ENCODE data around the gene DGKQ.

DGKQ gene

GRCh38 chr4:1017211-1017610 is 43.8 kb upstream of the DGKQ start:
- no peak for ATAC-seq
- TF ChIP-seq PATZ1 (CRISPR knock-in tag; IDR thresholded peaks at IDR 0.05; ENCODE audit: borderline replicate concordance), result no peak
- no peak for TF ChIP-seq ESRRG (CRISPR knock-in tag; IDR thresholded peaks at IDR 0.05)
- TF ChIP-seq ZNF8 (CRISPR knock-in tag; IDR thresholded peaks at IDR 0.05), result no peak
- no peak for TF ChIP-seq TOX (CRISPR knock-in tag; IDR thresholded peaks at IDR 0.05; ENCODE audit: borderline replicate concordance)
- no peak for TF ChIP-seq PPARA (CRISPR knock-in tag; IDR thresholded peaks at IDR 0.05; ENCODE audit: borderline replicate concordance)
- TF ChIP-seq SNAI2 (CRISPR knock-in tag; IDR thresholded peaks at IDR 0.05), result no peak
- TF ChIP-seq ISL1 (CRISPR knock-in tag; IDR thresholded peaks at IDR 0.05), result no peak
- no peak for TF ChIP-seq CREB5 (CRISPR knock-in tag; IDR thresholded peaks at IDR 0.05; ENCODE audit: low read depth)
- no peak for TF ChIP-seq ZFP30 (CRISPR knock-in tag; IDR thresholded peaks at IDR 0.05)
- TF ChIP-seq ZNF70 (CRISPR knock-in tag; IDR thresholded peaks at IDR 0.05), result no peak
- TF ChIP-seq, protein P1, sequence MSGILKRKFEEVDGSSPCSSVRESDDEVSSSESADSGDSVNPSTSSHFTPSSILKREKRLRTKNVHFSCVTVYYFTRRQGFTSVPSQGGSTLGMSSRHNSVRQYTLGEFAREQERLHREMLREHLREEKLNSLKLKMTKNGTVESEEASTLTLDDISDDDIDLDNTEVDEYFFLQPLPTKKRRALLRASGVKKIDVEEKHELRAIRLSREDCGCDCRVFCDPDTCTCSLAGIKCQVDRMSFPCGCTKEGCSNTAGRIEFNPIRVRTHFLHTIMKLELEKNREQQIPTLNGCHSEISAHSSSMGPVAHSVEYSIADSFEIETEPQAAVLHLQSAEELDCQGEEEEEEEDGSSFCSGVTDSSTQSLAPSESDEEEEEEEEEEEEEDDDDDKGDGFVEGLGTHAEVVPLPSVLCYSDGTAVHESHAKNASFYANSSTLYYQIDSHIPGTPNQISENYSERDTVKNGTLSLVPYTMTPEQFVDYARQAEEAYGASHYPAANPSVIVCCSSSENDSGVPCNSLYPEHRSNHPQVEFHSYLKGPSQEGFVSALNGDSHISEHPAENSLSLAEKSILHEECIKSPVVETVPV (CRISPR knock-in tag; IDR thresholded peaks at IDR 0.05), result no peak
- TF ChIP-seq ARNTL (CRISPR knock-in tag; IDR thresholded peaks at IDR 0.05; ENCODE audit: borderline replicate concordance, low read depth), result no peak
- TF ChIP-seq RARB (CRISPR knock-in tag; IDR thresholded peaks at IDR 0.05), result no peak

GRCh38 chr4:1015746-1016145 is 42.4 kb upstream of the DGKQ start:
- TF ChIP-seq ZC3H10 (CRISPR knock-in tag; IDR thresholded peaks at IDR 0.05) (no peak), CREB5 (CRISPR knock-in tag; IDR thresholded peaks at IDR 0.05; ENCODE audit: low read depth) (no peak), TOX (CRISPR knock-in tag; IDR thresholded peaks at IDR 0.05; ENCODE audit: borderline replicate concordance) (no peak), ZFP30 (CRISPR knock-in tag; IDR thresholded peaks at IDR 0.05) (no peak), OSR1 (CRISPR knock-in tag; IDR thresholded peaks at IDR 0.05) (no peak)
- ATAC-seq, result no peak

DNA sequence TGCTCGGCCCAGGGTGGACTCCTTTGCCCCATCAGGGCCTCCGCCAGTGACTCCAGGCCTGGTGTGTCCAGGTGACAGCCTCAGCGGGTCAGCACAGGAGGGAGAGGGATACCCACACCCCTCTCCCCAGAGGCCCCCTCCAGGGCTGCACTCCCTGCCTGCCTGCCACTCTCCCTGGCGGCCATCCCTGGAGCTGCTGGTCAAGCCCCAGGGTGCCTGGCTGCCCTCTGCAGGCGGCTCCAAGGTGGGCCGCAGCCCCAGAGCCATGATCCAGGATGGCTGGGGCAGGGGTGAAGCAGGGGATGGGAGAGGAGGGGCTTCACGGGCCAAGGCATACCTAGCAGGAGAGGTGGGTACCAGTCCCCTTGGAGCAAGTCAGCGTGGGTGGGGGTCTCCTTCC is 41.8 kb upstream of the DGKQ start:
- ATAC-seq, result no peak
- TF ChIP-seq RARB (CRISPR knock-in tag; IDR thresholded peaks at IDR 0.05) (no peak), ZNF70 (CRISPR knock-in tag; IDR thresholded peaks at IDR 0.05) (no peak), ZNF565 (CRISPR knock-in tag; conservative IDR thresholded peaks at IDR 0.05; ENCODE audit: low read depth) (no peak), PATZ1 (CRISPR knock-in tag; IDR thresholded peaks at IDR 0.05; ENCODE audit: borderline replicate concordance) (no peak), CREB5 (CRISPR knock-in tag; IDR thresholded peaks at IDR 0.05; ENCODE audit: low read depth) (no peak), ZC3H10 (CRISPR knock-in tag; IDR thresholded peaks at IDR 0.05) (no peak), ZNF8 (CRISPR knock-in tag; IDR thresholded peaks at IDR 0.05) (no peak), ESRRG (CRISPR knock-in tag; IDR thresholded peaks at IDR 0.05) (no peak), SNAI2 (CRISPR knock-in tag; IDR thresholded peaks at IDR 0.05) (no peak), ZFP3 (CRISPR knock-in tag; IDR thresholded peaks at IDR 0.05) (no peak), TOX (CRISPR knock-in tag; IDR thresholded peaks at IDR 0.05; ENCODE audit: borderline replicate concordance) (no peak), ISL1 (CRISPR knock-in tag; IDR thresholded peaks at IDR 0.05) (no peak), ARNTL (CRISPR knock-in tag; IDR thresholded peaks at IDR 0.05; ENCODE audit: borderline replicate concordance, low read depth) (no peak), ZFP30 (CRISPR knock-in tag; IDR thresholded peaks at IDR 0.05) (no peak), POU6F1 (CRISPR knock-in tag; IDR thresholded peaks at IDR 0.05; ENCODE audit: borderline replicate concordance, low read depth) (no peak), OSR1 (CRISPR knock-in tag; IDR thresholded peaks at IDR 0.05) (no peak), CSDC2 (CRISPR knock-in tag; IDR thresholded peaks at IDR 0.05) (no peak), TSHZ2 (CRISPR knock-in tag; IDR thresholded peaks at IDR 0.05) (no peak)
- TF ChIP-seq, protein P1 (CRISPR knock-in tag; IDR thresholded peaks at IDR 0.05), result no peak
